ENCODE measurements around the gene CEP126. TPM values are rescaled to one million over a fixed set of nuclear protein-coding genes. Genes with fewer than 3 reads are reported as not detected.

The CEP126 gene
- total RNA-seq, 1 donor from 2014 or later: 9.6 TPM

DNA sequence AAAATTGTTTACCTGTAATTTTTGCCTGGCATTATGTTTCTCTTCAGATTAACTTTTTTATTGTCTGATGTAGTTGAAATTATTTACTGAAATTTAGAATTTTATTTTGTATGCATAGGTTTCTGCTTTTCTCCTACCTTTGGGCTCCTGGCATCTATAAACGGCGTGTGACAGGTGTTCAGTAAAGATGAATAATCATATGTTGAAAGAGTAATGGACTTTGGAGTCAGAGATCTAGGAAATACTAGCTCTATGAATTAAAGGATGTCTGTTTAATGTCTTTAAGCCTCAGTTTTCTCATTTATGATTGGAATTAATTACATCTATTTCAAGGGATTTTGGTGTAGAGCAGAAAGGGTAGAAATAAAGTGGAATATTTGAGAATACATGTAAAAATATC lies 8.7 kb downstream of the CEP126 start:
- Histone ChIP-seq H3K36me3 (no peaks in the 10 kb centered on the region), H3K9me3 (no peaks in the 10 kb centered on the region), H3K4me3 (no peak overlapping the region), H3K27ac (no peak overlapping the region), H3K4me1 (no peaks in the 10 kb centered on the region), H3K27me3 (no peaks in the 10 kb centered on the region)
- no peak for DNase-seq (ENCODE audit: extremely low spot score in 2 of 2)
- TF ChIP-seq, protein P1, sequence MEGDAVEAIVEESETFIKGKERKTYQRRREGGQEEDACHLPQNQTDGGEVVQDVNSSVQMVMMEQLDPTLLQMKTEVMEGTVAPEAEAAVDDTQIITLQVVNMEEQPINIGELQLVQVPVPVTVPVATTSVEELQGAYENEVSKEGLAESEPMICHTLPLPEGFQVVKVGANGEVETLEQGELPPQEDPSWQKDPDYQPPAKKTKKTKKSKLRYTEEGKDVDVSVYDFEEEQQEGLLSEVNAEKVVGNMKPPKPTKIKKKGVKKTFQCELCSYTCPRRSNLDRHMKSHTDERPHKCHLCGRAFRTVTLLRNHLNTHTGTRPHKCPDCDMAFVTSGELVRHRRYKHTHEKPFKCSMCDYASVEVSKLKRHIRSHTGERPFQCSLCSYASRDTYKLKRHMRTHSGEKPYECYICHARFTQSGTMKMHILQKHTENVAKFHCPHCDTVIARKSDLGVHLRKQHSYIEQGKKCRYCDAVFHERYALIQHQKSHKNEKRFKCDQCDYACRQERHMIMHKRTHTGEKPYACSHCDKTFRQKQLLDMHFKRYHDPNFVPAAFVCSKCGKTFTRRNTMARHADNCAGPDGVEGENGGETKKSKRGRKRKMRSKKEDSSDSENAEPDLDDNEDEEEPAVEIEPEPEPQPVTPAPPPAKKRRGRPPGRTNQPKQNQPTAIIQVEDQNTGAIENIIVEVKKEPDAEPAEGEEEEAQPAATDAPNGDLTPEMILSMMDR (IDR thresholded peaks at IDR 0.05): no peak
- TF ChIP-seq POLR2AphosphoS5 (IDR thresholded peaks at IDR 0.05; ENCODE audit: insufficient read depth in 1 of 2, low read depth in 1 of 2): no peak
- TF ChIP-seq POLR2A (IDR thresholded peaks at IDR 0.05): no peak
- intact Hi-C loops (cut with DNase I): no loop called here

GRCh38 chr11:101929294-101929915 lies 14.6 kb downstream of the CEP126 start:
- Histone ChIP-seq H3K27me3 (no peaks in the 10 kb centered on the region), H3K4me1 (no peaks in the 10 kb centered on the region), H3K9me3 (no peaks in the 10 kb centered on the region), H3K36me3 (no peaks in the 10 kb centered on the region), H3K27ac (no peak overlapping the region), H3K4me3 (no peak overlapping the region)
- TF ChIP-seq POLR2A (IDR thresholded peaks at IDR 0.05) (no peak), POLR2AphosphoS5 (IDR thresholded peaks at IDR 0.05; ENCODE audit: insufficient read depth in 1 of 2, low read depth in 1 of 2) (no peak)
- TF ChIP-seq, protein P1 (IDR thresholded peaks at IDR 0.05): no peak
- no peak for DNase-seq (ENCODE audit: extremely low spot score in 2 of 2)
- intact Hi-C loops (cut with DNase I): no loop called here

DNA sequence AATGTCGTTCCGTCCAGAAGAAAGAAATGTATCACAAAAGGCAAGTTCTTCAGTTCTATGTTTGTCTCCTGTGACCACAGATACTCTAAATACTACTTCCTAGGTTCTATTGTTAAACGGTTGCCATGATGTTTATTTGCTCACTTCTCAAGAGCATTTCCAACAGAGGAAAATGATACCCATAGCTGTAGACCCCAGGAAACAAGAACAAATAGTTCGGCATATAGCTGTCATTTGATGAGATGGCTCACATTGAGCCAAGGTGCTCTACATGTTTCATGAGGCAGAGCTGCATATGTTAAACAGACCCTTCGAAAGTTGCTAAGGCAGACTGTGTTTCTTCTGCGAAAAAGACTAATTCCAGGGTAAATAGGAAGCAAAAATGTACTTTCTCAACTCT lies 16.9 kb downstream of the CEP126 start:
- Histone ChIP-seq H3K9me3 (no peaks in the 10 kb centered on the region), H3K27me3 (no peaks in the 10 kb centered on the region), H3K27ac (no peak overlapping the region), H3K36me3 (no peaks in the 10 kb centered on the region), H3K4me1 (no peaks in the 10 kb centered on the region), H3K4me3 (no peak overlapping the region)
- intact Hi-C loops (cut with DNase I): no loop called here
- TF ChIP-seq POLR2AphosphoS5 (IDR thresholded peaks at IDR 0.05; ENCODE audit: insufficient read depth in 1 of 2, low read depth in 1 of 2) (no peak), POLR2A (IDR thresholded peaks at IDR 0.05) (no peak)
- TF ChIP-seq, protein P1 (IDR thresholded peaks at IDR 0.05): no peak
- DNase-seq (ENCODE audit: extremely low spot score in 2 of 2): no peak

- no peak for DNase-seq (ENCODE audit: extremely low spot score in 2 of 2)
- no peaks in the 10 kb centered on the region for H3K36me3 ChIP-seq
- H3K27ac ChIP-seq: no peak overlapping the region
- no peaks in the 10 kb centered on the region for H3K27me3 ChIP-seq
- H3K4me1 ChIP-seq: no peaks in the 10 kb centered on the region
- intact Hi-C loops (cut with DNase I): no loop called here
- H3K4me3 ChIP-seq: no peak overlapping the region
- no peaks in the 10 kb centered on the region for H3K9me3 ChIP-seq
- TF ChIP-seq POLR2AphosphoS5 (IDR thresholded peaks at IDR 0.05; ENCODE audit: insufficient read depth in 1 of 2, low read depth in 1 of 2) (no peak), POLR2A (IDR thresholded peaks at IDR 0.05) (no peak)
- TF ChIP-seq, protein P1 (IDR thresholded peaks at IDR 0.05): no peak
Measured at GRCh38 chr11:101940901-101941520, 26.2 kb downstream of the CEP126 start.

- no peak for TF ChIP-seq POLR2A (IDR thresholded peaks at IDR 0.05)
- no peak for TF ChIP-seq POLR2AphosphoS5 (IDR thresholded peaks at IDR 0.05; ENCODE audit: insufficient read depth in 1 of 2, low read depth in 1 of 2)
- TF ChIP-seq, protein P1 (IDR thresholded peaks at IDR 0.05): no peak
- H3K9me3 ChIP-seq: no peaks in the 10 kb centered on the region
- no peak for DNase-seq (ENCODE audit: extremely low spot score in 2 of 2)
- intact Hi-C loops (cut with DNase I): no loop called here
- no peaks in the 10 kb centered on the region for H3K36me3 ChIP-seq
- no peaks in the 10 kb centered on the region for H3K27me3 ChIP-seq
- H3K4me1 ChIP-seq: no peaks in the 10 kb centered on the region
- no peak overlapping the region for H3K4me3 ChIP-seq
- H3K27ac ChIP-seq: no peak overlapping the region
Measured at GRCh38 chr11:101944923-101945322, 30.1 kb downstream of the CEP126 start.
